ENCODE measurements around the gene SLC47A2. TPM values are rescaled to one million over a fixed set of nuclear protein-coding genes. Genes with fewer than 3 reads are reported as not detected.

Gene SLC47A2
- total and polyA plus RNA-seq, 2 of the 13 experiments (the other 11 are each of a cell fraction or from before 2014, with no cell fraction given) = 0.04 TPM; not detected in 1

DNA sequence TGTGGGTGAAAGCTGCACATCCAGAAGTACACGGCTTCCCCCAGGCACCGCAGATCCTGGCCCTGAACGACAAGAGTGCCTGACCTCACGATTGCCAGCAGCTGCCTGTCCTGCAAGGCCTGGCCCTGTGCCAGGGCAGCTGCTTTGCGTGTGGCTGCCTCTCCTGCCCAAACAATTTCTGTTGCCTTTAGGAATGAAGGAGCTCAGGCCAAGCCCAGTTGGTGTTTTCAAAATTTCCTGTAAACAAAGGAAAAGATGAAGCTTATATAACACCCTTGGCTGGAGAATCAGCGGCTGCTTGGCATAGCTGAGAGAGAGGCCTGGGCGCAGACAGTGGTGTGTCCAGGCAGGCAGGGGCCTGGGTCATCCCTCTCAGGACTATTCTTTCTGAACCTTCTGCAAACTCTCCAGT is 11.7 kb upstream of the SLC47A2 start (continued):
- TF ChIP-seq, protein P1, sequence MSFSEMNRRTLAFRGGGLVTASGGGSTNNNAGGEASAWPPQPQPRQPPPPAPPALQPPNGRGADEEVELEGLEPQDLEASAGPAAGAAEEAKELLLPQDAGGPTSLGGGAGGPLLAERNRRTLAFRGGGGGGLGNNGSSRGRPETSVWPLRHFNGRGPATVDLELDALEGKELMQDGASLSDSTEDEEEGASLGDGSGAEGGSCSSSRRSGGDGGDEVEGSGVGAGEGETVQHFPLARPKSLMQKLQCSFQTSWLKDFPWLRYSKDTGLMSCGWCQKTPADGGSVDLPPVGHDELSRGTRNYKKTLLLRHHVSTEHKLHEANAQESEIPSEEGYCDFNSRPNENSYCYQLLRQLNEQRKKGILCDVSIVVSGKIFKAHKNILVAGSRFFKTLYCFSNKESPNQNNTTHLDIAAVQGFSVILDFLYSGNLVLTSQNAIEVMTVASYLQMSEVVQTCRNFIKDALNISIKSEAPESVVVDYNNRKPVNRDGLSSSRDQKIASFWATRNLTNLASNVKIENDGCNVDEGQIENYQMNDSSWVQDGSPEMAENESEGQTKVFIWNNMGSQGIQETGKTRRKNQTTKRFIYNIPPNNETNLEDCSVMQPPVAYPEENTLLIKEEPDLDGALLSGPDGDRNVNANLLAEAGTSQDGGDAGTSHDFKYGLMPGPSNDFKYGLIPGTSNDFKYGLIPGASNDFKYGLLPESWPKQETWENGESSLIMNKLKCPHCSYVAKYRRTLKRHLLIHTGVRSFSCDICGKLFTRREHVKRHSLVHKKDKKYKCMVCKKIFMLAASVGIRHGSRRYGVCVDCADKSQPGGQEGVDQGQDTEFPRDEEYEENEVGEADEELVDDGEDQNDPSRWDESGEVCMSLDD (CRISPR knock-in tag; IDR thresholded peaks at IDR 0.05; ENCODE audit: borderline replicate concordance) = no peak
- TF ChIP-seq ZMAT3 (CRISPR knock-in tag; conservative IDR thresholded peaks at IDR 0.05) = 0 out of 2 replicates have a peak, but pooled peaks have one; percentile 24
- TF ChIP-seq ZNF879 (CRISPR knock-in tag; IDR thresholded peaks at IDR 0.05) = no peak
- no peak for TF ChIP-seq ZNF24 (IDR thresholded peaks at IDR 0.05)
- TF ChIP-seq PRPF4 (IDR thresholded peaks at IDR 0.05; ENCODE audit: low read depth, low read length, poor library complexity, severe bottlenecking) = no peak
- 0 out of 2 replicates have a peak, but pooled peaks have one; percentile 24 for TF ChIP-seq NFKBIZ (CRISPR knock-in tag; IDR thresholded peaks at IDR 0.05)
- TF ChIP-seq ZNF7 (CRISPR knock-in tag; IDR thresholded peaks at IDR 0.05) = peak; percentile 68
- no peak for TF ChIP-seq AKAP8 (CRISPR knock-in tag; IDR thresholded peaks at IDR 0.05)
- TF ChIP-seq ATF1 (CRISPR knock-in tag; IDR thresholded peaks at IDR 0.05) = no peak
- TF ChIP-seq, protein P2, sequence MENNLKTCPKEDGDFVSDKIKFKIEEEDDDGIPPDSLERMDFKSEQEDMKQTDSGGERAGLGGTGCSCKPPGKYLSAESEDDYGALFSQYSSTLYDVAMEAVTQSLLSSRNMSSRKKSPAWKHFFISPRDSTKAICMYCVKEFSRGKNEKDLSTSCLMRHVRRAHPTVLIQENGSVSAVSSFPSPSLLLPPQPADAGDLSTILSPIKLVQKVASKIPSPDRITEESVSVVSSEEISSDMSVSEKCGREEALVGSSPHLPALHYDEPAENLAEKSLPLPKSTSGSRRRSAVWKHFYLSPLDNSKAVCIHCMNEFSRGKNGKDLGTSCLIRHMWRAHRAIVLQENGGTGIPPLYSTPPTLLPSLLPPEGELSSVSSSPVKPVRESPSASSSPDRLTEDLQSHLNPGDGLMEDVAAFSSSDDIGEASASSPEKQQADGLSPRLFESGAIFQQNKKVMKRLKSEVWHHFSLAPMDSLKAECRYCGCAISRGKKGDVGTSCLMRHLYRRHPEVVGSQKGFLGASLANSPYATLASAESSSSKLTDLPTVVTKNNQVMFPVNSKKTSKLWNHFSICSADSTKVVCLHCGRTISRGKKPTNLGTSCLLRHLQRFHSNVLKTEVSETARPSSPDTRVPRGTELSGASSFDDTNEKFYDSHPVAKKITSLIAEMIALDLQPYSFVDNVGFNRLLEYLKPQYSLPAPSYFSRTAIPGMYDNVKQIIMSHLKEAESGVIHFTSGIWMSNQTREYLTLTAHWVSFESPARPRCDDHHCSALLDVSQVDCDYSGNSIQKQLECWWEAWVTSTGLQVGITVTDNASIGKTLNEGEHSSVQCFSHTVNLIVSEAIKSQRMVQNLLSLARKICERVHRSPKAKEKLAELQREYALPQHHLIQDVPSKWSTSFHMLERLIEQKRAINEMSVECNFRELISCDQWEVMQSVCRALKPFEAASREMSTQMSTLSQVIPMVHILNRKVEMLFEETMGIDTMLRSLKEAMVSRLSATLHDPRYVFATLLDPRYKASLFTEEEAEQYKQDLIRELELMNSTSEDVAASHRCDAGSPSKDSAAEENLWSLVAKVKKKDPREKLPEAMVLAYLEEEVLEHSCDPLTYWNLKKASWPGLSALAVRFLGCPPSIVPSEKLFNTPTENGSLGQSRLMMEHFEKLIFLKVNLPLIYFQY (CRISPR knock-in tag; IDR thresholded peaks at IDR 0.05; ENCODE audit: borderline replicate concordance) = no peak
- 0 out of 2 replicates have a peak, but pooled peaks have one; percentile 17 for TF ChIP-seq SAP130 (CRISPR knock-in tag; IDR thresholded peaks at IDR 0.05; ENCODE audit: low read depth)
- 0 out of 2 replicates have a peak, but pooled peaks have one; percentile 16 for TF ChIP-seq ZBTB7B (CRISPR knock-in tag; IDR thresholded peaks at IDR 0.05)
- peak; percentile 32; the same call in 1 of the 2 replicates for TF ChIP-seq GATAD2A (CRISPR knock-in tag; IDR thresholded peaks at IDR 0.05)
- TF ChIP-seq ZMYM3 (CRISPR knock-in tag; IDR thresholded peaks at IDR 0.05) = peak; percentile 55; the same call in 1 of the 2 replicates
- 0 out of 2 replicates have a peak, but pooled peaks have one; percentile 22 for TF ChIP-seq PHF8 (CRISPR knock-in tag; IDR thresholded peaks at IDR 0.05)
- TF ChIP-seq, protein P3, sequence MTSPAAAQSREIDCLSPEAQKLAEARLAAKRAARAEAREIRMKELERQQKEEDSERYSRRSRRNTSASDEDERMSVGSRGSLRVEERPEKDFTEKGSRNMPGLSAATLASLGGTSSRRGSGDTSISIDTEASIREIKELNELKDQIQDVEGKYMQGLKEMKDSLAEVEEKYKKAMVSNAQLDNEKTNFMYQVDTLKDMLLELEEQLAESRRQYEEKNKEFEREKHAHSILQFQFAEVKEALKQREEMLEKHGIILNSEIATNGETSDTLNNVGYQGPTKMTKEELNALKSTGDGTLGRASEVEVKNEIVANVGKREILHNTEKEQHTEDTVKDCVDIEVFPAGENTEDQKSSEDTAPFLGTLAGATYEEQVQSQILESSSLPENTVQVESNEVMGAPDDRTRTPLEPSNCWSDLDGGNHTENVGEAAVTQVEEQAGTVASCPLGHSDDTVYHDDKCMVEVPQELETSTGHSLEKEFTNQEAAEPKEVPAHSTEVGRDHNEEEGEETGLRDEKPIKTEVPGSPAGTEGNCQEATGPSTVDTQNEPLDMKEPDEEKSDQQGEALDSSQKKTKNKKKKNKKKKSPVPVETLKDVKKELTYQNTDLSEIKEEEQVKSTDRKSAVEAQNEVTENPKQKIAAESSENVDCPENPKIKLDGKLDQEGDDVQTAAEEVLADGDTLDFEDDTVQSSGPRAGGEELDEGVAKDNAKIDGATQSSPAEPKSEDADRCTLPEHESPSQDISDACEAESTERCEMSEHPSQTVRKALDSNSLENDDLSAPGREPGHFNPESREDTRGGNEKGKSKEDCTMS (CRISPR knock-in tag; conservative IDR thresholded peaks at IDR 0.05) = no peak
- TF ChIP-seq, protein P4, sequence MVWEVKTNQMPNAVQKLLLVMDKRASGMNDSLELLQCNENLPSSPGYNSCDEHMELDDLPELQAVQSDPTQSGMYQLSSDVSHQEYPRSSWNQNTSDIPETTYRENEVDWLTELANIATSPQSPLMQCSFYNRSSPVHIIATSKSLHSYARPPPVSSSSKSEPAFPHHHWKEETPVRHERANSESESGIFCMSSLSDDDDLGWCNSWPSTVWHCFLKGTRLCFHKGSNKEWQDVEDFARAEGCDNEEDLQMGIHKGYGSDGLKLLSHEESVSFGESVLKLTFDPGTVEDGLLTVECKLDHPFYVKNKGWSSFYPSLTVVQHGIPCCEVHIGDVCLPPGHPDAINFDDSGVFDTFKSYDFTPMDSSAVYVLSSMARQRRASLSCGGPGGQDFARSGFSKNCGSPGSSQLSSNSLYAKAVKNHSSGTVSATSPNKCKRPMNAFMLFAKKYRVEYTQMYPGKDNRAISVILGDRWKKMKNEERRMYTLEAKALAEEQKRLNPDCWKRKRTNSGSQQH (CRISPR knock-in tag; IDR thresholded peaks at IDR 0.05; ENCODE audit: low read depth) = no peak
- TF ChIP-seq NRL (CRISPR knock-in tag; IDR thresholded peaks at IDR 0.05; ENCODE audit: borderline replicate concordance) = 0 out of 2 replicates have a peak, but pooled peaks have one; percentile 4
- TF ChIP-seq, protein P5, sequence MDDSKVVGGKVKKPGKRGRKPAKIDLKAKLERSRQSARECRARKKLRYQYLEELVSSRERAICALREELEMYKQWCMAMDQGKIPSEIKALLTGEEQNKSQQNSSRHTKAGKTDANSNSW (CRISPR knock-in tag; IDR thresholded peaks at IDR 0.05; ENCODE audit: borderline replicate concordance) = no peak
- no peak for TF ChIP-seq ZNF543 (CRISPR knock-in tag; IDR thresholded peaks at IDR 0.05)
- TF ChIP-seq CENPX (CRISPR knock-in tag; IDR thresholded peaks at IDR 0.05) = no peak
